Embryonic facial prominence (tissue), 1 donor: ENCODE results near the gene CIBAR2.

Experiments used
- DNase-seq: peaks from one replicate; pipeline ENCODE4 v3.0.0-alpha.2; 2016; ENCODE audit errors: extremely low spot score

Gene CIBAR2

GRCh38 chr16:85112364-85112763 lies at the start of gene CIBAR2:
TSS of gene CIBAR2 (minus strand) at chr16:85112472. CDS start at chr16:85112352, 120 bp downstream.
- no peak for DNase-seq

GRCh38 chr16:85159179-85159980 lies 47.1 kb upstream of the CIBAR2 start:
- no peak for DNase-seq

GRCh38 chr16:85158743-85159178 lies 46.5 kb upstream of the CIBAR2 start:
- no peak for DNase-seq

- DNase-seq = no peak
Measured at GRCh38 chr16:85157813-85158742, 45.8 kb upstream of the CIBAR2 start.

- DNase-seq = no peak
Measured at GRCh38 chr16:85157372-85157771, 45.1 kb upstream of the CIBAR2 start.

- DNase-seq = no peak
Measured at GRCh38 chr16:85156869-85157268, 44.6 kb upstream of the CIBAR2 start.

- no peak for DNase-seq
Measured at GRCh38 chr16:85156440-85156839, 44.2 kb upstream of the CIBAR2 start.

- no peak for DNase-seq
Measured at GRCh38 chr16:85153656-85154091, 41.4 kb upstream of the CIBAR2 start.

GRCh38 chr16:85153046-85153445 lies 40.8 kb upstream of the CIBAR2 start:
- no peak for DNase-seq

- no peak for DNase-seq
Measured at GRCh38 chr16:85152414-85153030, 40.2 kb upstream of the CIBAR2 start.

- no peak for DNase-seq
Measured at GRCh38 chr16:85151603-85152413, 39.5 kb upstream of the CIBAR2 start.

GRCh38 chr16:85151079-85151602 lies 38.9 kb upstream of the CIBAR2 start:
- no peak for DNase-seq

- DNase-seq = no peak
Measured at GRCh38 chr16:85150331-85150940, 38.2 kb upstream of the CIBAR2 start.

- DNase-seq = no peak
Measured at GRCh38 chr16:85149776-85150175, 37.5 kb upstream of the CIBAR2 start.

- DNase-seq = no peak
Measured at GRCh38 chr16:85148931-85149330, 36.7 kb upstream of the CIBAR2 start.

GRCh38 chr16:85146922-85147651 lies 34.8 kb upstream of the CIBAR2 start:
- DNase-seq = no peak

GRCh38 chr16:85146532-85146797 lies 34.2 kb upstream of the CIBAR2 start:
- no peak for DNase-seq

- no peak for DNase-seq
Measured at GRCh38 chr16:85145734-85146531, 33.7 kb upstream of the CIBAR2 start.

GRCh38 chr16:85145188-85145587 lies 32.9 kb upstream of the CIBAR2 start:
- DNase-seq = no peak
